ENCODE results near the gene MGA.

Gene MGA

DNA sequence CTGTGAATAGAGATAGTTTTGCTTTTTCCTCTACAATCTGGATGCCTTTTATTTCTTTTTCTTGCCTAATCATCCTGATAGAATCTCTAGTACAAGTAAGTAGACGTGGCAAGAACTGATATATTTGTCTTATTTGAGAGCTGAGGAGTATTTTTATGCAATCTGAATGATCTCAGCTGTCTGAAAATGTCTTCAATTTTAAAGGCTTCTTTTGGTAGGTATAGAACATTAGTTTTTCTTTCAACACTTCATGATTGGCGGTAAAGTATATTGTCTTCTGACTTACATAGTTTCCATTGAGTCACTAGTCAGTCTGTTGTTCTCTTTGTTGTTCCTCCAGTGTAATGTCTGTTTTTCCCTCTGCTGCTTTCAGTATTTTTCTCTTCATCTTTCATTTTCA lies 31.3 kb downstream of the MGA start:
- ATAC-seq, result no peak
- no peak for TF ChIP-seq CSDC2 (CRISPR knock-in tag; IDR thresholded peaks at IDR 0.05)
- no peak for TF ChIP-seq PATZ1 (CRISPR knock-in tag; IDR thresholded peaks at IDR 0.05; ENCODE audit: borderline replicate concordance)
- TF ChIP-seq GLIS3 (CRISPR knock-in tag; IDR thresholded peaks at IDR 0.05), result no peak
- no peak for TF ChIP-seq BACH2 (CRISPR knock-in tag; IDR thresholded peaks at IDR 0.05; ENCODE audit: borderline replicate concordance)
- TF ChIP-seq TSHZ2 (CRISPR knock-in tag; IDR thresholded peaks at IDR 0.05), result no peak
- no peak for TF ChIP-seq PPARA (CRISPR knock-in tag; IDR thresholded peaks at IDR 0.05; ENCODE audit: borderline replicate concordance)
- no peak for TF ChIP-seq ZFP3 (CRISPR knock-in tag; IDR thresholded peaks at IDR 0.05)
- no peak for TF ChIP-seq OSR1 (CRISPR knock-in tag; IDR thresholded peaks at IDR 0.05)
- no peak for TF ChIP-seq CSRNP3 (CRISPR knock-in tag; IDR thresholded peaks at IDR 0.05)
- no peak for TF ChIP-seq ZFP30 (CRISPR knock-in tag; IDR thresholded peaks at IDR 0.05)
- no peak for TF ChIP-seq ZNF8 (CRISPR knock-in tag; IDR thresholded peaks at IDR 0.05)
- TF ChIP-seq, protein P1, sequence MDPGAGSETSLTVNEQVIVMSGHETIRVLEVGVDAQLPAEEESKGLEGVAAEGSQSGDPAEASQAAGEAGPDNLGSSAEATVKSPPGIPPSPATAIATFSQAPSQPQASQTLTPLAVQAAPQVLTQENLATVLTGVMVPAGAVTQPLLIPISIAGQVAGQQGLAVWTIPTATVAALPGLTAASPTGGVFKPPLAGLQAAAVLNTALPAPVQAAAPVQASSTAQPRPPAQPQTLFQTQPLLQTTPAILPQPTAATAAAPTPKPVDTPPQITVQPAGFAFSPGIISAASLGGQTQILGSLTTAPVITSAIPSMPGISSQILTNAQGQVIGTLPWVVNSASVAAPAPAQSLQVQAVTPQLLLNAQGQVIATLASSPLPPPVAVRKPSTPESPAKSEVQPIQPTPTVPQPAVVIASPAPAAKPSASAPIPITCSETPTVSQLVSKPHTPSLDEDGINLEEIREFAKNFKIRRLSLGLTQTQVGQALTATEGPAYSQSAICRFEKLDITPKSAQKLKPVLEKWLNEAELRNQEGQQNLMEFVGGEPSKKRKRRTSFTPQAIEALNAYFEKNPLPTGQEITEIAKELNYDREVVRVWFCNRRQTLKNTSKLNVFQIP (CRISPR knock-in tag; IDR thresholded peaks at IDR 0.05; ENCODE audit: borderline replicate concordance, low read depth), result no peak
- TF ChIP-seq ESRRG (CRISPR knock-in tag; IDR thresholded peaks at IDR 0.05), result no peak
- TF ChIP-seq ARNTL (CRISPR knock-in tag; IDR thresholded peaks at IDR 0.05; ENCODE audit: borderline replicate concordance, low read depth), result no peak
- TF ChIP-seq, protein P2, sequence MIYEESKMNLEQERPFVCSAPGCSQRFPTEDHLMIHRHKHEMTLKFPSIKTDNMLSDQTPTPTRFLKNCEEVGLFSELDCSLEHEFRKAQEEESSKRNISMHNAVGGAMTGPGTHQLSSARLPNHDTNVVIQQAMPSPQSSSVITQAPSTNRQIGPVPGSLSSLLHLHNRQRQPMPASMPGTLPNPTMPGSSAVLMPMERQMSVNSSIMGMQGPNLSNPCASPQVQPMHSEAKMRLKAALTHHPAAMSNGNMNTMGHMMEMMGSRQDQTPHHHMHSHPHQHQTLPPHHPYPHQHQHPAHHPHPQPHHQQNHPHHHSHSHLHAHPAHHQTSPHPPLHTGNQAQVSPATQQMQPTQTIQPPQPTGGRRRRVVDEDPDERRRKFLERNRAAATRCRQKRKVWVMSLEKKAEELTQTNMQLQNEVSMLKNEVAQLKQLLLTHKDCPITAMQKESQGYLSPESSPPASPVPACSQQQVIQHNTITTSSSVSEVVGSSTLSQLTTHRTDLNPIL (CRISPR knock-in tag; IDR thresholded peaks at IDR 0.05; ENCODE audit: low read depth), result no peak
- no peak for TF ChIP-seq ZNF565 (CRISPR knock-in tag; conservative IDR thresholded peaks at IDR 0.05; ENCODE audit: low read depth)

GRCh38 chr15:41692049-41692448 lies 31.8 kb downstream of the MGA start:
- TF ChIP-seq RARB (CRISPR knock-in tag; IDR thresholded peaks at IDR 0.05) (no peak), ZC3H10 (CRISPR knock-in tag; IDR thresholded peaks at IDR 0.05) (no peak), SNAI2 (CRISPR knock-in tag; IDR thresholded peaks at IDR 0.05) (no peak), TCF4 (CRISPR knock-in tag; IDR thresholded peaks at IDR 0.05; ENCODE audit: borderline replicate concordance) (no peak)
- no peak for ATAC-seq

- ATAC-seq, result no peak
- TF ChIP-seq CSDC2 (CRISPR knock-in tag; IDR thresholded peaks at IDR 0.05) (no peak), OSR1 (CRISPR knock-in tag; IDR thresholded peaks at IDR 0.05) (no peak), ZNF565 (CRISPR knock-in tag; conservative IDR thresholded peaks at IDR 0.05; ENCODE audit: low read depth) (no peak), TSHZ2 (CRISPR knock-in tag; IDR thresholded peaks at IDR 0.05) (no peak), ZNF8 (CRISPR knock-in tag; IDR thresholded peaks at IDR 0.05) (no peak), ZFP30 (CRISPR knock-in tag; IDR thresholded peaks at IDR 0.05) (no peak), ZFP3 (CRISPR knock-in tag; IDR thresholded peaks at IDR 0.05) (no peak), TCF4 (CRISPR knock-in tag; IDR thresholded peaks at IDR 0.05; ENCODE audit: borderline replicate concordance) (no peak), ZNF70 (CRISPR knock-in tag; IDR thresholded peaks at IDR 0.05) (no peak), GLIS3 (CRISPR knock-in tag; IDR thresholded peaks at IDR 0.05) (no peak), PATZ1 (CRISPR knock-in tag; IDR thresholded peaks at IDR 0.05; ENCODE audit: borderline replicate concordance) (no peak)
- TF ChIP-seq, protein P2 (CRISPR knock-in tag; IDR thresholded peaks at IDR 0.05; ENCODE audit: low read depth), result no peak
These were observed 33.6 kb downstream of the MGA start for GRCh38 chr15:41693757-41694156.

Data from SK-N-SH treated with all-trans-retinoic acid at 6 μM for 48 hours (cell line).